ENCODE measurements around the gene FNIP1.

DNA sequence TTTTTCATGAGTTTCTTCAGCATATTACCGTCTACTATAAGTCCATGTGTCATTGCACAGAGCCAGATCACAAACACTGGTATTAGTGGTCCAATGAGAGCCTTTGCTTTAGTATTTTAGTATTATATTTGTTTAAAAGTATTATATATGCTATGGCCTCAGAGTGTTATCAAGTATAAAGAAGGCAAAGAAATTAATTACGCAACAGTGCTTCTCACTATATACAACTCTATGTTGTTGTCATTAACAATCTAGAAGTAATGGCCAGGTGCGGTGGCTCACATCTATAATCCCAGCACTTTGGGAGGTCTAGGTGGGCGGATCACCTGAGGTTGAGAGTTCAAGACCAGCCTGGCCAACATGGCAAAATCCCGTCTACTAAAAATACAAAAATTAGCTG, 114.6 kb downstream of the FNIP1 start:
- TF ChIP-seq, protein P1, sequence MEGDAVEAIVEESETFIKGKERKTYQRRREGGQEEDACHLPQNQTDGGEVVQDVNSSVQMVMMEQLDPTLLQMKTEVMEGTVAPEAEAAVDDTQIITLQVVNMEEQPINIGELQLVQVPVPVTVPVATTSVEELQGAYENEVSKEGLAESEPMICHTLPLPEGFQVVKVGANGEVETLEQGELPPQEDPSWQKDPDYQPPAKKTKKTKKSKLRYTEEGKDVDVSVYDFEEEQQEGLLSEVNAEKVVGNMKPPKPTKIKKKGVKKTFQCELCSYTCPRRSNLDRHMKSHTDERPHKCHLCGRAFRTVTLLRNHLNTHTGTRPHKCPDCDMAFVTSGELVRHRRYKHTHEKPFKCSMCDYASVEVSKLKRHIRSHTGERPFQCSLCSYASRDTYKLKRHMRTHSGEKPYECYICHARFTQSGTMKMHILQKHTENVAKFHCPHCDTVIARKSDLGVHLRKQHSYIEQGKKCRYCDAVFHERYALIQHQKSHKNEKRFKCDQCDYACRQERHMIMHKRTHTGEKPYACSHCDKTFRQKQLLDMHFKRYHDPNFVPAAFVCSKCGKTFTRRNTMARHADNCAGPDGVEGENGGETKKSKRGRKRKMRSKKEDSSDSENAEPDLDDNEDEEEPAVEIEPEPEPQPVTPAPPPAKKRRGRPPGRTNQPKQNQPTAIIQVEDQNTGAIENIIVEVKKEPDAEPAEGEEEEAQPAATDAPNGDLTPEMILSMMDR (conservative IDR thresholded peaks at IDR 0.05) = no peak
- TF ChIP-seq ZFX (IDR thresholded peaks at IDR 0.05) = no peak

Data from C4-2B (cell line).